A549 (cell line): ENCODE measurements around the gene OSBPL2. TPM values are rescaled to one million over a fixed set of nuclear protein-coding genes. Genes with fewer than 3 reads are reported as not detected.

Source experiments
- ATAC-seq, 2 experiments: fragments of 200-7000 bp in 1 of 2; fragments of >200 bp in 1 of 2; cut with Nextera tagmentation in 1 of 2; cut with Tn5 transposase in 1 of 2; 3 replicates each; pipeline versions ENCODE4 v1.8.0 to v1.9.1; 2018 to 2020; ENCODE audit warnings: mild to moderate bottlenecking in 1 of 2, moderate library complexity in 1 of 2
- CTCF ChIA-PET: fragments of 300-600 bp; sonication (Branson Sonifier 250); formaldehyde crosslinking; extraction: SDS; loops from one replicate; lab custom pipeline; 2021; ENCODE audit warnings: antibody characterized with exemption, inconsistent platforms; lab: Yijun Ruan, JAX
- POLR2A ChIA-PET: fragments of 350-600 bp; formaldehyde crosslinking; extraction: SDS; loops from one replicate; lab custom pipeline; 2021; ENCODE audit warnings: antibody characterized with exemption, inconsistent platforms; lab: Yijun Ruan, JAX
- DNase-seq, 2 experiments: peaks; one replicate each; pipeline versions ENCODE4 v3.0.0 to v3.0.0-alpha.2; 2011 to 2016; ENCODE audit warnings: low read depth in 1 of 2, low spot score in 1 of 2
- FAIRE-seq: peaks from 2 replicates; lab custom pipeline; 2011; peaks lifted over from hg19 to GRCh38; lab: Jason Lieb, UNC
- H3K27ac ChIP-seq, 2 experiments: fragments of >200 bp; sonication (Bioruptor Twin); formaldehyde crosslinking; 3 replicates each; pipeline ENCODE4 v1.5.1; 2016 to 2017
- H3K4me1 ChIP-seq: fragments of >200 bp; sonication (Bioruptor Twin); formaldehyde crosslinking; 3 replicates; pipeline ENCODE4 v1.6.1; 2016
- H3K4me2 ChIP-seq: fragments of >200 bp; sonication (Bioruptor Twin); formaldehyde crosslinking; 3 replicates; pipeline ENCODE4 v1.6.1; 2016
- H3K4me3 ChIP-seq: fragments of >200 bp; sonication (Bioruptor Twin); formaldehyde crosslinking; 3 replicates; pipeline ENCODE4 v1.5.1; 2016
- H3K9me3 ChIP-seq: fragments of >200 bp; sonication (Bioruptor Twin); formaldehyde crosslinking; 3 replicates; pipeline ENCODE4 v1.6.1; 2016
- BCL3 ChIP-seq: fragments of >200 bp; sonication (Bioruptor Twin); formaldehyde crosslinking; IDR thresholded peaks from 3 replicates; pipeline ENCODE4 v1.6.1; 2016
- CBX2 ChIP-seq: fragments of 200-600 bp; sonication (generic); IDR thresholded peaks from 2 replicates; pipeline ENCODE4 v1.6.1; 2016; ENCODE audit warnings: low read depth, mild to moderate bottlenecking, borderline replicate concordance
- CHD4 ChIP-seq: fragments of 200-600 bp; sonication (generic); IDR thresholded peaks from 2 replicates; pipeline ENCODE4 v1.6.1; 2016; ENCODE audit warnings: antibody characterized with exemption, mild to moderate bottlenecking, borderline replicate concordance
- EHF ChIP-seq: fragments of 250-450 bp; sonication (Bioruptor Pico); IDR thresholded peaks from 2 replicates; pipeline ENCODE4 v1.5.0; 2020; ENCODE audit warnings: mild to moderate bottlenecking
- FOSL2 ChIP-seq, 2 experiments: fragments of 450-650 bp in 1 of 2; fragments of >200 bp in 1 of 2; sonication (Bioruptor Twin) in 1 of 2; formaldehyde crosslinking; IDR thresholded peaks; 2 replicates each; pipeline versions ENCODE4 v1.5.0 to v1.6.1; 2016 to 2020; ENCODE audit warnings: mild to moderate bottlenecking in 1 of 2, moderate library complexity in 1 of 2
- GATA3 ChIP-seq: IDR thresholded peaks from 2 replicates; pipeline ENCODE4 v1.6.1; 2012; ENCODE audit warnings: borderline replicate concordance
- HDAC2 ChIP-seq: fragments of 200-600 bp; sonication (generic); IDR thresholded peaks from 2 replicates; pipeline ENCODE4 v1.6.1; 2016
- HOXB5 ChIP-seq: fragments of 250-450 bp; sonication (Bioruptor Pico); IDR thresholded peaks from 2 replicates; pipeline ENCODE4 v1.5.0; 2020; ENCODE audit warnings: mild to moderate bottlenecking, moderate library complexity
- NR3C1 ChIP-seq: fragments of >200 bp; sonication (Bioruptor Twin); formaldehyde crosslinking; IDR thresholded peaks from 3 replicates; pipeline ENCODE4 v1.6.1; 2017
- RARB ChIP-seq: fragments of 250-450 bp; sonication (Bioruptor Pico); IDR thresholded peaks from 2 replicates; pipeline ENCODE4 v1.8.0; 2021; ENCODE audit warnings: mild to moderate bottlenecking, moderate library complexity
- TFCP2L1 ChIP-seq: fragments of 250-450 bp; sonication (Bioruptor Pico); IDR thresholded peaks from 2 replicates; pipeline ENCODE4 v1.5.0; 2021; ENCODE audit warnings: mild to moderate bottlenecking
- TP53 ChIP-seq: fragments of 250-450 bp; sonication (Bioruptor Pico); IDR thresholded peaks from 2 replicates; pipeline ENCODE4 v1.5.0; 2021; ENCODE audit warnings: mild to moderate bottlenecking, moderate library complexity
- ZC3H11A ChIP-seq: fragments of 450-650 bp; IDR thresholded peaks from 2 replicates; pipeline ENCODE4 v1.6.1; 2014; ENCODE audit warnings: antibody characterized with exemption, mild to moderate bottlenecking
- WGBS: methylation state at CpG from one replicate; pipeline ENCODE4 v1.1.6; 2017; ENCODE audit errors: missing lambda C conversion rate; 5-methylcytosine and 5-hydroxymethylcytosine counted together
- polyA plus RNA-seq, 4 experiments: library from polyadenylated mRNA; depleted of rRNA in 3 of 4; stranded (reverse); fragments of >200 nt; fragmentation: RNase III in 1 of 4; extraction: RNeasy Plus Mini Kit Qiagen cat#74134 plus additional on column Dnase treatment in 1 of 4; gene quantifications; 2 replicates in 3 of 4; 3 replicates in 1 of 4; pipeline ENCODE4 v1.2.3, GENCODE V29; 2011 to 2017
- TF ChIP-seq, protein P1 (sequence below): fragments of 250-450 bp; sonication (Bioruptor Pico); IDR thresholded peaks from 2 replicates; pipeline ENCODE4 v1.5.0; 2021; ENCODE audit warnings: mild to moderate bottlenecking, moderate library complexity, borderline replicate concordance
- TF ChIP-seq, protein P2 (sequence below): IDR thresholded peaks from 2 replicates; pipeline ENCODE4 v1.6.1; 2012
- TF ChIP-seq, protein P3 (sequence below): IDR thresholded peaks from 2 replicates; pipeline ENCODE4 v1.6.1; 2012
- TF ChIP-seq, protein P4 (sequence below): IDR thresholded peaks from 2 replicates; pipeline ENCODE4 v1.6.1; 2012; ENCODE audit warnings: low read depth, borderline replicate concordance

The OSBPL2 gene
- polyA plus RNA-seq, 2 of the 4 experiments (the other 2 are of a cell fraction), result 14.6 to 14.8 TPM

DNA sequence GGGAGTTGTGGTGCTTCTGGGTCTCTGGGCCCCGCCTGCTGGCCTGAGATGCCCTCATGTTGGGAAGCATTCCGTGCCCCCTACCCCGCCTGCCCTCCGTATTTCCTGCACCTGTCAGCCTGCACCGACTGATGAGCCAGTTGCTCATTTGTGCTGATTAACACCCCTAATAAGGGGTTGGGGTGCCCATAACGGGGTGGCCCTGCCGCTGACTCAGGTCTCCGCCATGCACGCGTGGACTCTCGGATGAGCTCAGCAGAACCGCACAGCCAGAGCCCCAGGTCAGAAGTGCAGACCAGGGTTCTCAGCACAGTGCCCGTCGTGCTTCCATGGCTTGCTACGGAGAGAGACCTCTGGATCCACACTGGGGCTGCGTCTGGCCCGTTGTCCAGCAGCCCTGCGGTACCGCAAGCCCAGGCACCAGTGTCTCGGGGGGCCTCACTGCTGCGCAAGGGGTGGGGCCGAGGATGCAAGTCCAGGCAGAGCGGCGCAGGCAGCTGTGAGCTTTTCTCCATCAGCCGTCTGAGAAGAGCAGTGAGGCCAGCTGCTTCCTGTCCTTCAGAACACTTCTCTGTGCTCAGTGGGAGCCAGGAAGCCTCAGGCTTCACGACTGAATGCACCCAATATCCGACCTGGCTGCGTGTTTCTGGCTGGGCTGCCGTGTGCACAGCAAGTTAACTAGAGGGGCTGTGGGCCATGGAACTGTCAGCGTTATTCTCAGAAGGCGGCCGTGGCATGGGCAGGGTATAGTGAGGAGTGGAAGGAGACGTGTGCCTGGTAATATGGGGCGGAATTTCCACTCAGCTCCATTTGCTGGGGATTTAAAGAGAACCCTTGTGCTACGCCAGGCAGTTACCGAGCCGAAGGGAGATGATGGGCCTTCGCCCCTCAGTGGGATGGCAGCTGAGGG is 36.9 kb upstream of the OSBPL2 start:
- no peak overlapping the region for H3K4me3 ChIP-seq
- 92% methylated on average over 24 of the region's 38 CpGs for whole genome bisulfite sequencing
- no peaks in the 10 kb centered on the region for H3K9me3 ChIP-seq
- TF ChIP-seq, protein P1, sequence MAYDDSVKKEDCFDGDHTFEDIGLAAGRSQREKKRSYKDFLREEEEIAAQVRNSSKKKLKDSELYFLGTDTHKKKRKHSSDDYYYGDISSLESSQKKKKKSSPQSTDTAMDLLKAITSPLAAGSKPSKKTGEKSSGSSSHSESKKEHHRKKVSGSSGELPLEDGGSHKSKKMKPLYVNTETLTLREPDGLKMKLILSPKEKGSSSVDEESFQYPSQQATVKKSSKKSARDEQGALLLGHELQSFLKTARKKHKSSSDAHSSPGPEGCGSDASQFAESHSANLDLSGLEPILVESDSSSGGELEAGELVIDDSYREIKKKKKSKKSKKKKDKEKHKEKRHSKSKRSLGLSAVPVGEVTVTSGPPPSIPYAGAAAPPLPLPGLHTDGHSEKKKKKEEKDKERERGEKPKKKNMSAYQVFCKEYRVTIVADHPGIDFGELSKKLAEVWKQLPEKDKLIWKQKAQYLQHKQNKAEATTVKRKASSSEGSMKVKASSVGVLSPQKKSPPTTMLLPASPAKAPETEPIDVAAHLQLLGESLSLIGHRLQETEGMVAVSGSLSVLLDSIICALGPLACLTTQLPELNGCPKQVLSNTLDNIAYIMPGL, result no peak
- TF ChIP-seq CHD4 (no peak), BCL3 (no peak), NR3C1 (no peak), ZC3H11A (no peak)
- H3K4me2 ChIP-seq, result no peak overlapping the region
- no peak for DNase-seq
- ChIA-PET POLR2A (no interaction called here), CTCF (interaction anchor here (1.5 kb wide), 1 partner anchor 195 kb away, joined by 4 read pairs; no protein-coding TSS in a partner anchor)
- no peaks in the 10 kb centered on the region for H3K4me1 ChIP-seq
- FAIRE-seq, result no peak
- no peak overlapping the region for H3K27ac ChIP-seq
- no peak for ATAC-seq

DNA sequence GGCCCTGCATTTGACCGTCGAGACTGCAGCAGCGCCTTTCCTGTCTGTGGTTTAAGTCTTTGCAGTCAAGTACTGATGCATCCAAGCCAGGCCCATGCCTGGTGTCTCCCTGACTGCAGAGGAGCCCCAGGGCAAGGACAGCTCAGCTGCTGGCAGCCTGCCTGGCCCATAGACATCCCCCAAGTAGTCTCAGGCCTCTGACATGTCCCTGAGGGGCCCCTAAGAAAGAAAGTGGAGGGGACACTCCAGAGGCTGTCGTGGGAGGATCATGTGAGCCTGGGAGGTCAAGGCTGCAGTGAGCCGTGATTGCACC is 36.3 kb upstream of the OSBPL2 start:
- FAIRE-seq (no peak), DNase-seq (no peak), ATAC-seq (no peak)
- no peak overlapping the region for H3K4me3 ChIP-seq
- ChIA-PET CTCF (interaction anchor here (1.5 kb wide), 1 partner anchor 194 kb away, joined by 4 read pairs; no protein-coding TSS in a partner anchor), POLR2A (no interaction called here)
- no peak overlapping the region for H3K27ac ChIP-seq
- H3K4me1 ChIP-seq, result no peaks in the 10 kb centered on the region
- H3K9me3 ChIP-seq, result no peaks in the 10 kb centered on the region
- TF ChIP-seq, protein P2, sequence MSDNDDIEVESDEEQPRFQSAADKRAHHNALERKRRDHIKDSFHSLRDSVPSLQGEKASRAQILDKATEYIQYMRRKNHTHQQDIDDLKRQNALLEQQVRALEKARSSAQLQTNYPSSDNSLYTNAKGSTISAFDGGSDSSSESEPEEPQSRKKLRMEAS, result no peak
- TF ChIP-seq TP53 (CRISPR knock-in tag), result no peak
- TF ChIP-seq RARB (CRISPR knock-in tag), result no peak
- 93% methylated on average over 5 of the region's 5 CpGs for WGBS
- no peak overlapping the region for H3K4me2 ChIP-seq

- no peak overlapping the region for H3K27ac ChIP-seq
- DNase-seq (no peak), ATAC-seq (no peak), FAIRE-seq (no peak)
- ChIA-PET CTCF (interaction anchor here (1.5 kb wide), 1 partner anchor 193 kb away, joined by 4 read pairs; no protein-coding TSS in a partner anchor), POLR2A (no interaction called here)
- no peak overlapping the region for H3K4me2 ChIP-seq
- H3K4me1 ChIP-seq, result no peaks in the 10 kb centered on the region
- TF ChIP-seq, protein P3, sequence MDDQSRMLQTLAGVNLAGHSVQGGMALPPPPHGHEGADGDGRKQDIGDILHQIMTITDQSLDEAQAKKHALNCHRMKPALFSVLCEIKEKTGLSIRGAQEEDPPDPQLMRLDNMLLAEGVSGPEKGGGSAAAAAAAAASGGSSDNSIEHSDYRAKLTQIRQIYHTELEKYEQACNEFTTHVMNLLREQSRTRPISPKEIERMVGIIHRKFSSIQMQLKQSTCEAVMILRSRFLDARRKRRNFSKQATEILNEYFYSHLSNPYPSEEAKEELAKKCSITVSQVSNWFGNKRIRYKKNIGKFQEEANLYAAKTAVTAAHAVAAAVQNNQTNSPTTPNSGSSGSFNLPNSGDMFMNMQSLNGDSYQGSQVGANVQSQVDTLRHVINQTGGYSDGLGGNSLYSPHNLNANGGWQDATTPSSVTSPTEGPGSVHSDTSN, result no peak
- TF ChIP-seq FOSL2 (IDR thresholded peaks at IDR 0.05), result no peak
- TF ChIP-seq FOSL2 (CRISPR knock-in tag; IDR thresholded peaks at IDR 0.05), result no peak
- TF ChIP-seq TFCP2L1 (CRISPR knock-in tag), result no peak
- no peak for TF ChIP-seq HDAC2
- TF ChIP-seq EHF (CRISPR knock-in tag), result no peak
- no peak for TF ChIP-seq CBX2
- TF ChIP-seq GATA3, result no peak
- no peak for TF ChIP-seq HOXB5 (CRISPR knock-in tag)
- TF ChIP-seq, protein P4, sequence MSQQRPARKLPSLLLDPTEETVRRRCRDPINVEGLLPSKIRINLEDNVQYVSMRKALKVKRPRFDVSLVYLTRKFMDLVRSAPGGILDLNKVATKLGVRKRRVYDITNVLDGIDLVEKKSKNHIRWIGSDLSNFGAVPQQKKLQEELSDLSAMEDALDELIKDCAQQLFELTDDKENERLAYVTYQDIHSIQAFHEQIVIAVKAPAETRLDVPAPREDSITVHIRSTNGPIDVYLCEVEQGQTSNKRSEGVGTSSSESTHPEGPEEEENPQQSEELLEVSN, result no peak
- no peaks in the 10 kb centered on the region for H3K9me3 ChIP-seq
- no peak overlapping the region for H3K4me3 ChIP-seq
- 89% methylated on average over 23 of the region's 23 CpGs for WGBS
Measured at GRCh38 chr20:62202676-62203377, 35.5 kb upstream of the OSBPL2 start.
